SIG-M5 treated with dmso at 0.1 percent for 504 hours (cell line): Measurements from ENCODE around the gene TSPAN12.

Experiments used
- DNase-seq: peaks from one replicate; lab custom pipeline; 2025; ENCODE audit not compliant: unreplicated experiment; lab: John Stamatoyannopoulos, UW

The TSPAN12 gene

GRCh38 chr7:120843109-120843508 is 14.8 kb downstream of the TSPAN12 start:
- DNase-seq = no peak

DNA sequence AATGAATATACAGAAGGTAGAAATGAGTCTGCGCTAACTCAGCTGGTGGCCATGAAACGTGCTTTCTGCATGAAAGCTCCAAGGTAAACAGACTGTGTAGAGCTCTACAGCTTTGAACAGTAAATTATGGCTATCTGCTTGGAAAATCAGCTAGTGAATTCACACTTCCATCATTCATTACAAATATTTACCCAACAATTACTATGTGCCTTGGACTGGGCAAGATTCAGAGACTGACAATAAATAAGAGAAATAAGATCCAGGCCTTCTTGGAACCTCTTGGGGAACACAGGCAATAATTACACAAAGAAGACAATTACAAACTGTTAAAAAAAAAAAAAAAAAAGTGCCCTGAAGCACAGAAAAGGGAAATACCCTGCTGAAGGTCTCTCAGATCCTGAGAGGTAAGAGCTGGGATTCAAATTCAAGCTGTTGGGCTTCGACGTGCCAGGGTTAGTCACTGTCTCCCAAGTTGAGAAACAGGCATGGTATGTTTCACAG is 15.8 kb downstream of the TSPAN12 start:
- DNase-seq = no peak

- no peak for DNase-seq
Observed at GRCh38 chr7:120841608-120842007, 16.3 kb downstream of the TSPAN12 start.

GRCh38 chr7:120838281-120838682 is 19.7 kb downstream of the TSPAN12 start:
- no peak for DNase-seq

DNA sequence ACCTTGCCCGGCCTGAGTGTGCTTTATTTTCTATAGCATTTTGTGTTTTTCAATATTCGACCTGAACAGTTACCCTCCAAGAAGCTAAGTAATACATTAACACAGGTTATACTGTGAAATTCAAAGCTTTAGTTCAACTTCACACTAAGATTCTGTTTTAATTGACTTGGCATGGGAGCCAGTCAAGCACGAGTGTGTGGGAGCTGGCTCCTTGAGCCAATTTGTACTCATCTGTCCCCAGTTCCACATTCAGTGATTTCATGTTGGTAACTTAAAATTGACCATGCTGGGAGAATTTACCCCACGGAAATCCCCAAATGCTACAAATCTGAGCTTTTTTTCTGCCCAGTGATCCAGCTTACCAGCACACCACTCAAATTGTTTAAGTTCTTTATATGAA is 20.3 kb downstream of the TSPAN12 start:
- DNase-seq = no peak

DNA sequence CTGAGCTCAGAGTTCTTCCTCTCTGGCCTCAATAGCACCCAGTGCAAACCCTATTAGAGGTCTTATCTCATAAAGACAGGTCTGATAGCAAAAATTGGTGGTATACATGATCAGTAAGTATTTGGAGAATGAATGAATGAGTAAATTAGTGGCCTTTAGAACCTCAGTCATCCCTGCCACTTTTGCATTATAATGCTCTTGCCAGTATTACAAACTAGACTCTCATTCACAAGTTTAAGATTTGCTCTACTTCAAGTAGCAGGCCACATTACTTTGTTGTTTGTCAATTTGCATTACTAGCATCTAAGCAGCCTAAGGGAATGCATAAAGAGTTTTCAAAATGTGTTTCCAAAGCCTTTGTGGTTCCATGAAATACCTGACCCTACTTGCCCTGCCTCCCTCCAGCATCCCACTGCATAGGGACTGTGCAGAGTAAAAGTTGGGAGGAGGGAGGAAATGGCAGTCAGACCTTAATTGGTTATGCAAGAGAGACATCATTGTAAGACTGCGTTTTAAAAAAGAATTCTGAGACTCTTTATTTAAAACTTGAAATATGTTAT is 21.3 kb downstream of the TSPAN12 start:
- DNase-seq = no peak

DNA sequence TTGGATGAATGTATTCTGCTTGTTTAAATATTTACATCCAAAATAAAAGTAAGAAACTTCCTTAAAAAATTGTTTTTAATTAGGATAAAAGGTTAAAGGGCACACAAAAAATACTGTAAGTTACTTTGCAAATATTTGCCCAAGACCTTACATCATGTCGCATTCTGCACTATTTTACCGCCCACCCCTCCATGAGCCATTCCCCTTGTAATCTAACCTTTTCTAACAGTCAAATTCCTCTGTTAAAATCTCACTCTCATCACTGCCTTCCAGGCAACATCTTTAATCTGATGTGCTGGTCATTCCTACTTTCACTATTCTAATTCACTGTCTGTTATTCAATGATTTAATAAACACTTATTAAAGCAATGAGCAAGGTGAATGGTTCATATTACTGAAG is 23.2 kb downstream of the TSPAN12 start:
- DNase-seq = no peak

- no peak for DNase-seq
Observed at GRCh38 chr7:120833546-120833945, 24.4 kb downstream of the TSPAN12 start.

GRCh38 chr7:120832803-120833202 is 25.1 kb downstream of the TSPAN12 start:
- no peak for DNase-seq

DNA sequence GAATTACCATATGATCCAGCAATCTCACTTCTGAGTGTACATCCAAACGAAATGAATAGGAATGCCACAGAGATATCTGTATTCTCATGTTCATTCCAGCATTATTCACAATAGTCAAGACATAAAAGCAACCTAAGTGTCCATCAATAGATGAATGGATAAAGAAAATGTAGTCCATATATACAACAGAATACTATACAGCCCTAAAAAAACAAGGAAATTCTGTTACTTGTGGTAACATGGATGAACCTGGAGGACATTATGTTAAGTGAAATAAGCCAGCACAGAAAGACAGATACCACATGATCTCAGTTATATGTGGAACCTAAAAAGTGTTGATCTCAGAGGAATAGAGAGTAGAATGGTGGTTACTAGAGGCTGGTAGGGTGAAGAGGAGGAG is 26.7 kb downstream of the TSPAN12 start:
- no peak for DNase-seq

- no peak for DNase-seq
Observed at GRCh38 chr7:120829487-120829886, 28.5 kb downstream of the TSPAN12 start.

DNA sequence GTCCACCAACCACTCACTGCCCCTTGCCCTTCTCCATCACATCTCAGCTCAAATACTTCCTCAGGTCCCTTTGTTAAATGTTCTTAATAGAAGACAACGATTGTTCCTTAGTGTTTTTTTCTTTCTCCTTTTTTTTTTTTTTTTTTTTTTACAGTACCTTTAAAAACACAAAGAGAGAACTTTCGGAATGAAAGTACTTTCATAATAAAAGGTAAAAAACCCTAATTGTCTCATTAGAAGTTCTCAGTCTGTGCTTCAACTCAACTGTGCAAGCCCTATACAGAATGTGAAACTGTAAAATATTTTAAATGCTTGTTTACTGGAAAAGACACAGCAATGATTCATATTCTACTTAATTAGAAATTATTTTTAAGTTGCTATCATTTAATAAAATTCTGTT is 29.4 kb downstream of the TSPAN12 start:
- DNase-seq = no peak

- no peak for DNase-seq
Observed at GRCh38 chr7:120827371-120828118, 30.4 kb downstream of the TSPAN12 start.

DNA sequence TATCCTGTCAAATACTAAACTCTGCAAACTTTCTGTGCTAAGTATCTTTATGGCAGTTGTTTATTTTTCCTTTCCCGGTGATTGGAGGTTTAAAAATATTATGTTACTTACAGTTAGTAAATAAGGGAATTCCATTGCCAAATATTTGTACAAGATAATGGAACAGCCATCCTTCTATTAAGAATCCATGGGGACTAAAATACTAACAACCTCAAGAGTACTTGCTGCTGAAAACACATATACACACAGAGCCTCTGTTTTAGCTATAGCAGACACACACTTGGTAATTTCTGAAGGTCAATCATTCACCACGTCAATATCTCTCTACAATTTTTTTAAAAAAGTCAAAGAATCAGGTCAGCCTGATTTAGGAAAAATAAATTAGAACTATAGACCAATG is 32.4 kb downstream of the TSPAN12 start:
- DNase-seq = no peak

DNA sequence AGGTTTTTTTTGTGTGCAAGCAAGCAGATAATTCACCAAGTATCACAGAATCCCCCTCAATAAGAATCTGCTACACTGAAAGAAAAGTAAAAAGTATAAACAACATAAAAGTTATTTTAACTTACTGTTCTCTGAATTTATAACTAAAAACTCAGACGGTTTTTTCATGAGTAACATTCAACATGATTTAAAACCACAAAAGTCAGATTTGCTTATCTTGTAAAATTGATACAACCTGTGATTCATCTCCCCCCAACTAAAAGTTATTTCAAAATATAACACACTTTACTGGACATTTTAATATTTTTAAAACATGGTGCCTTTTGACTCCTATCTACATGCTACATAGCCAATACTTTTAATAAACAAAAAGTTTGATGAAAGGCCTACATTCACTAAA is 32.8 kb downstream of the TSPAN12 start:
- no peak for DNase-seq

GRCh38 chr7:120819861-120820260 is 38.1 kb downstream of the TSPAN12 start:
- no peak for DNase-seq

- DNase-seq = no peak
Observed at GRCh38 chr7:120817851-120818250, 40.1 kb downstream of the TSPAN12 start.

- no peak for DNase-seq
Observed at GRCh38 chr7:120814253-120814939, 43.5 kb downstream of the TSPAN12 start.

GRCh38 chr7:120813546-120814252 is 44.2 kb downstream of the TSPAN12 start:
- no peak for DNase-seq

DNA sequence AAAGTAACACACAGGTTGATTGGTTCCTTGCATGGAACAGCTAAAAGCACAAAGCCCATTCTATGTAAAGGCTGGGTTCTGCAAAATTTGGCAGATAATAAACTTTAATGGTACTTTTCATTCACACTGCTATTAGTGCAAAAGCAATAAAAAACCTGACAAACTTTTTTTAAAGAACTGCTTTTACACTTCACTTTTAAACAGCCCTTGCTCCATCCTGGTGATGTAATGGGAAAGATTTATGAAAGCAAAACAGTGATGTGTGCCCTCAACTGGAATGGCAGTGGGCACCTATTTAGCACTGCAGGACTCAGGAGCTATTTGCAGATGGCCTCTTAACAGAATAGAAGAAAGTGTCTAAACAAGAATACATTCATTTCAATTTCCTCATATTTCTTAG is 44.9 kb downstream of the TSPAN12 start:
- DNase-seq = no peak

DNA sequence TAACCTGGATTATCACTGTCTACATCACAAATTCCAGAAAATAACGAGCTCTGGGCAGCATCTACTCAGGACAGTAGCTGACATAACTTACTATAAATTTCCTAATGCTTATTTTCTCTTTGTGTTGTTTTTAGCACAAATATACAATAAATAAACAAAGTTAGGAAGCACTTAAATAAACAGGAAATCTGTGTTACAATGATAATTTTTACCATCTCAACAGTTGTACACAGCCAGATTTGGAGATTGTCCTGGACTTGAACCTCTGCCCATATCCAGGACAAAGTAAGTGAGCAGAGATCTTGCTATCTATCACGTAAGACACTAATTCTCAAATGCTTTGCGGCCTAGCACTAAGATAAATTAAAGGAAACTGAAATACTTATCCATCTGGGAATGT is 48.7 kb downstream of the TSPAN12 start:
- no peak for DNase-seq

- DNase-seq = no peak
Observed at GRCh38 chr7:120807390-120807789, 50.6 kb downstream of the TSPAN12 start.
